ENCODE results near the gene NT5M. TPM values are rescaled to one million over a fixed set of nuclear protein-coding genes. Genes with fewer than 3 reads are reported as not detected.

The NT5M gene
- total and polyA plus RNA-seq, 9 of the 15 experiments (the other 6 are each of a cell fraction or from before 2014, with no cell fraction given) = 0.24 to 10.1 (median 3.4) TPM

- FAIRE-seq (no peak), ATAC-seq (no peak), DNase-seq (ENCODE audit: extremely low read depth in 1 of 4, low spot score in 3 of 4) (no peak)
- BruUV-seq (replicated peaks) = no TSS peak
- Histone ChIP-seq H3K27ac (ENCODE audit: extremely low read depth, low read depth, low read length) (no peak overlapping the region; the same call in 2 of the 3 replicates), H3K27me3 (ENCODE audit: control insufficient read depth in 2 of 2, insufficient read depth in 2 of 2, low read length in 2 of 2) (no peaks in the 10 kb centered on the region), H3K4me1 (replicated peaks in 1 of 2; ENCODE audit: control insufficient read depth in 2 of 2, insufficient read depth in 2 of 2, low read length in 2 of 2) (peaks cover 7 to 49% of the 10 kb centered on the region in 2 experiments; a peak in 4 of 5 replicates), H3K4me3 (no peak overlapping the region), H3K9me1 (ENCODE audit: control insufficient read depth, insufficient read depth, low read length) (no peaks in the 10 kb centered on the region), H3K79me2 (ENCODE audit: control insufficient read depth, insufficient read depth, low read length) (no peaks in the 10 kb centered on the region), H4K20me1 (replicated peaks; ENCODE audit: control insufficient read depth, insufficient read depth, low read length) (no peaks in the 10 kb centered on the region), H3K36me3 (ENCODE audit: control insufficient read depth, insufficient read depth, low read length) (no peaks in the 10 kb centered on the region), H2AFZ (ENCODE audit: low read depth, low read length) (no peak overlapping the region), H3K4me2 (ENCODE audit: insufficient read depth, low read length) (no peak overlapping the region), H3K9me3 (replicated peaks; ENCODE audit: control insufficient read depth, insufficient read depth, low read depth, low read length) (no peaks in the 10 kb centered on the region), H3K9ac (ENCODE audit: insufficient read depth in 1 of 2, low read depth in 2 of 2, low read length in 2 of 2) (peak overlapping the region in 1 of 2 experiments; percentile 36; a peak in 2 of 4 replicates)
- 95% methylated on average over 8 of the region's 16 CpGs for WGBS (ENCODE audit: insufficient coverage, low coverage, missing lambda C conversion rate)
- CTCF ChIA-PET (ENCODE audit: low intra/inter-chr PET ratio) = no interaction called here
- POLR2A ChIA-PET = no interaction called here
- in situ Hi-C loops (cut with MboI) (no loop called here), intact Hi-C loops (cut with micrococcal nuclease) (no loop called here)
- no peak for TF ChIP-seq NFIC (IDR thresholded peaks at IDR 0.05)
- no peak for TF ChIP-seq E2F1 (CRISPR knock-in tag; IDR thresholded peaks at IDR 0.05)
- TF ChIP-seq FIP1L1 (IDR thresholded peaks at IDR 0.05; ENCODE audit: low read depth, low read length, poor library complexity, severe bottlenecking) = no peak
Measured at GRCh38 chr17:17351356-17351891, 48.3 kb downstream of the NT5M start.

Data from K562 (cell line).